Urinary bladder (tissue), 4 donors: ENCODE results near the gene SHISAL2A. TPM values are rescaled to one million over a fixed set of nuclear protein-coding genes. Genes with fewer than 3 reads are reported as not detected.

Experiments used
- DNase-seq: peaks from one replicate; pipeline ENCODE4 v3.0.0-alpha.2; 2015; ENCODE audit errors: extremely low spot score
- H3K27ac ChIP-seq: one replicate; pipeline ENCODE4 v1.5.1; 2013; ENCODE audit warnings: low read depth, mild to moderate bottlenecking, moderate library complexity
- H3K36me3 ChIP-seq: one replicate; pipeline ENCODE4 v1.6.1; 2013; ENCODE audit warnings: mild to moderate bottlenecking, moderate library complexity; ENCODE audit not compliant: insufficient read depth
- H3K4me1 ChIP-seq: one replicate; pipeline ENCODE4 v1.6.1; 2013; ENCODE audit warnings: mild to moderate bottlenecking, moderate library complexity; ENCODE audit not compliant: insufficient read depth
- H3K4me3 ChIP-seq: one replicate; pipeline ENCODE4 v1.5.1; 2013; ENCODE audit warnings: low read depth, low read length
- WGBS: extraction: QIAGEN DNeasy Blood & Tissue Kit; methylation state at CpG from one replicate; pipeline ENCODE4 v1.1.7; 2013; 5-methylcytosine and 5-hydroxymethylcytosine counted together
- polyA plus RNA-seq: library from polyadenylated mRNA; stranded (reverse); fragments of 200-250 nt; gene quantifications from one replicate; pipeline ENCODE4 v1.2.3, GENCODE V29; 2013
- total RNA-seq: library from RNA; depleted of rRNA; stranded (reverse); fragments of >200 nt; gene quantifications from one replicate; pipeline ENCODE4 v1.2.3, GENCODE V29; 2014
- donor health status: healthy with polysubstance abuse.
- donor health status: healthy.

The SHISAL2A gene
- total and polyA plus RNA-seq, 2 donors: 0.20 TPM; not detected in 1

- no peak for DNase-seq
- WGBS: 94% methylated on average over 2 of the region's 2 CpGs
- H3K27ac ChIP-seq: no peak overlapping the region
- H3K4me1 ChIP-seq: no peaks in the 10 kb centered on the region
- no peak overlapping the region for H3K4me3 ChIP-seq
- no peaks in the 10 kb centered on the region for H3K36me3 ChIP-seq
Measured at GRCh38 chr1:52629667-52630066, 3.3 kb upstream of the SHISAL2A start.

GRCh38 chr1:52631759-52632331 is 1.1 kb upstream of the SHISAL2A start:
- Histone ChIP-seq H3K4me3 (no peak overlapping the region), H3K27ac (no peak overlapping the region), H3K4me1 (no peaks in the 10 kb centered on the region), H3K36me3 (no peaks in the 10 kb centered on the region)
- no peak for DNase-seq
- 85% methylated on average over 8 of the region's 8 CpGs for WGBS

- WGBS: 6% methylated on average over 52 of the region's 52 CpGs
- no peak for DNase-seq
- H3K4me1 ChIP-seq: no peaks in the 10 kb centered on the region
- H3K4me3 ChIP-seq: peak overlapping the region; percentile 48
- no peaks in the 10 kb centered on the region for H3K36me3 ChIP-seq
- H3K27ac ChIP-seq: no peak overlapping the region
Measured at GRCh38 chr1:52633291-52633754, 355 bp downstream of the SHISAL2A start.

- 95% methylated on average over 4 of the region's 4 CpGs for WGBS
- Histone ChIP-seq H3K36me3 (no peaks in the 10 kb centered on the region), H3K4me3 (no peak overlapping the region), H3K4me1 (no peaks in the 10 kb centered on the region), H3K27ac (no peak overlapping the region)
- DNase-seq: no peak
Measured at GRCh38 chr1:52634111-52634510, 1.1 kb downstream of the SHISAL2A start.

GRCh38 chr1:52635321-52636089 is 2.5 kb downstream of the SHISAL2A start:
- Histone ChIP-seq H3K4me3 (no peak overlapping the region), H3K4me1 (no peaks in the 10 kb centered on the region), H3K36me3 (no peaks in the 10 kb centered on the region), H3K27ac (no peak overlapping the region)
- 64% methylated on average over 4 of the region's 4 CpGs for WGBS
- no peak for DNase-seq

GRCh38 chr1:52636721-52637695 is 4.0 kb downstream of the SHISAL2A start:
- H3K27ac ChIP-seq: no peak overlapping the region
- H3K4me3 ChIP-seq: no peak overlapping the region
- H3K4me1 ChIP-seq: no peaks in the 10 kb centered on the region
- no peak for DNase-seq
- 66% methylated on average over 11 of the region's 11 CpGs for WGBS
- no peaks in the 10 kb centered on the region for H3K36me3 ChIP-seq

- H3K27ac ChIP-seq: no peak overlapping the region
- H3K4me1 ChIP-seq: no peaks in the 10 kb centered on the region
- WGBS: 63% methylated on average over 4 of the region's 4 CpGs
- H3K4me3 ChIP-seq: no peak overlapping the region
- DNase-seq: no peak
- H3K36me3 ChIP-seq: no peaks in the 10 kb centered on the region
Measured at GRCh38 chr1:52637946-52638345, 5.0 kb downstream of the SHISAL2A start.

GRCh38 chr1:52640697-52641096 is 7.7 kb downstream of the SHISAL2A start:
- H3K27ac ChIP-seq: no peak overlapping the region
- 85% methylated on average over 6 of the region's 6 CpGs for WGBS

GRCh38 chr1:52641307-52641706 is 8.3 kb downstream of the SHISAL2A start:
- no peak overlapping the region for H3K27ac ChIP-seq
- WGBS: 88% methylated on average over 4 of the region's 4 CpGs

More at GRCh38 chr1:52640697-52641096, 7.7 kb downstream of the SHISAL2A start:
- DNase-seq: no peak
- Histone ChIP-seq H3K36me3 (no peaks in the 10 kb centered on the region), H3K4me1 (no peaks in the 10 kb centered on the region), H3K4me3 (no peak overlapping the region)

GRCh38 chr1:52645261-52645660 is 12.3 kb downstream of the SHISAL2A start:
- no peak overlapping the region for H3K4me3 ChIP-seq
- no peak overlapping the region for H3K27ac ChIP-seq
- 68% methylated on average over 6 of the region's 6 CpGs for WGBS
- DNase-seq: no peak
- no peaks in the 10 kb centered on the region for H3K36me3 ChIP-seq
- H3K4me1 ChIP-seq: no peaks in the 10 kb centered on the region

More at GRCh38 chr1:52641307-52641706, 8.3 kb downstream of the SHISAL2A start:
- Histone ChIP-seq H3K4me3 (no peak overlapping the region), H3K36me3 (no peaks in the 10 kb centered on the region), H3K4me1 (no peaks in the 10 kb centered on the region)
- DNase-seq: no peak

- 69% methylated on average over 1 of the region's 1 CpG for WGBS
- Histone ChIP-seq H3K27ac (no peak overlapping the region), H3K36me3 (no peaks in the 10 kb centered on the region), H3K4me1 (no peaks in the 10 kb centered on the region), H3K4me3 (no peak overlapping the region)
- DNase-seq: no peak
Measured at GRCh38 chr1:52651904-52652303, 18.9 kb downstream of the SHISAL2A start.

- no peak for DNase-seq
- Histone ChIP-seq H3K4me3 (no peak overlapping the region), H3K27ac (no peak overlapping the region), H3K36me3 (no peaks in the 10 kb centered on the region), H3K4me1 (no peaks in the 10 kb centered on the region)
- WGBS: 95% methylated on average over 5 of the region's 5 CpGs
Measured at GRCh38 chr1:52653207-52653849, 20.4 kb downstream of the SHISAL2A start.

- Histone ChIP-seq H3K4me3 (no peak overlapping the region), H3K4me1 (no peaks in the 10 kb centered on the region), H3K27ac (no peak overlapping the region), H3K36me3 (no peaks in the 10 kb centered on the region)
- no peak for DNase-seq
Measured at GRCh38 chr1:52654063-52654462, 21.1 kb downstream of the SHISAL2A start.
